AG04449 (cell line): ENCODE results near the gene SUMO3.

Source experiments
- CTCF ChIA-PET: fragments of 350-600 bp; formaldehyde crosslinking; extraction: SDS; loops from one replicate; lab custom pipeline; 2021; ENCODE audit warnings: antibody characterized with exemption; lab: Yijun Ruan, JAX
- POLR2A ChIA-PET: fragments of 400-600, 350-600 bp; formaldehyde crosslinking; extraction: SDS; loops from one replicate; lab custom pipeline; 2020; ENCODE audit warnings: antibody characterized with exemption, inconsistent platforms; lab: Yijun Ruan, JAX
- DNase-seq: peaks from one replicate; pipeline ENCODE4 v3.0.0-alpha.2; 2010; ENCODE audit warnings: low read depth, low spot score
- H3K4me3 ChIP-seq: 2 replicates; pipeline ENCODE4 v1.5.1; 2011; ENCODE audit warnings: low read depth, mild to moderate bottlenecking, control low read depth, low read length
- TF ChIP-seq, protein P1 (sequence below): IDR thresholded peaks from one replicate; pipeline ENCODE4 v1.5.1; 2011; ENCODE audit warnings: mild to moderate bottlenecking, moderate library complexity, low read length, control low read depth, inconsistent platforms; ENCODE audit not compliant: insufficient read depth; ENCODE audit errors: missing control alignments

SUMO3 gene

DNA sequence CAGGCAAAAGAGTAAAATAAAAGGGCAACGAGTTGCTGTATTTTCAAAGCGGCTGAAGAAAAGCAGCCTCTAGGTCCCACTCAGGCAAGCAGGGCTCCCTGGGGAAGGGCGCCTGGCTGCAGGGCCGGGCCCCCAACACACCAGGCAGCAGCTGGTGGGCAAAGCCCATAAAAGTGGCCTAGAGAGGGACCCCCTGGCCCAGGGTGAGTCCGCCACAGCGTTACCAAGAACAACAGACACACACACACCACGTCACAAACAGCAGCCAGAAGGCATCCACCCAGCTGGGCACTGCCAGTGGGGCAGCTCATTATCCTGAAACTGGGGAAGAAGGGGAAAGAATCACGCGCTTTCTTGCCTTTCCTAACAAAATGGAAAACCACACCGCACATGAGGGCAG is 4.7 kb downstream of the SUMO3 start:
- TF ChIP-seq, protein P1, sequence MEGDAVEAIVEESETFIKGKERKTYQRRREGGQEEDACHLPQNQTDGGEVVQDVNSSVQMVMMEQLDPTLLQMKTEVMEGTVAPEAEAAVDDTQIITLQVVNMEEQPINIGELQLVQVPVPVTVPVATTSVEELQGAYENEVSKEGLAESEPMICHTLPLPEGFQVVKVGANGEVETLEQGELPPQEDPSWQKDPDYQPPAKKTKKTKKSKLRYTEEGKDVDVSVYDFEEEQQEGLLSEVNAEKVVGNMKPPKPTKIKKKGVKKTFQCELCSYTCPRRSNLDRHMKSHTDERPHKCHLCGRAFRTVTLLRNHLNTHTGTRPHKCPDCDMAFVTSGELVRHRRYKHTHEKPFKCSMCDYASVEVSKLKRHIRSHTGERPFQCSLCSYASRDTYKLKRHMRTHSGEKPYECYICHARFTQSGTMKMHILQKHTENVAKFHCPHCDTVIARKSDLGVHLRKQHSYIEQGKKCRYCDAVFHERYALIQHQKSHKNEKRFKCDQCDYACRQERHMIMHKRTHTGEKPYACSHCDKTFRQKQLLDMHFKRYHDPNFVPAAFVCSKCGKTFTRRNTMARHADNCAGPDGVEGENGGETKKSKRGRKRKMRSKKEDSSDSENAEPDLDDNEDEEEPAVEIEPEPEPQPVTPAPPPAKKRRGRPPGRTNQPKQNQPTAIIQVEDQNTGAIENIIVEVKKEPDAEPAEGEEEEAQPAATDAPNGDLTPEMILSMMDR: no peak
- DNase-seq: no peak
- no peak overlapping the region for H3K4me3 ChIP-seq
- CTCF ChIA-PET: interaction anchor here (1.1 to 2.2 kb wide), 2 partner anchors 13 to 20 kb away, joined by 3 to 7 read pairs; no protein-coding TSS in a partner anchor
- POLR2A ChIA-PET: no interaction called here

DNA sequence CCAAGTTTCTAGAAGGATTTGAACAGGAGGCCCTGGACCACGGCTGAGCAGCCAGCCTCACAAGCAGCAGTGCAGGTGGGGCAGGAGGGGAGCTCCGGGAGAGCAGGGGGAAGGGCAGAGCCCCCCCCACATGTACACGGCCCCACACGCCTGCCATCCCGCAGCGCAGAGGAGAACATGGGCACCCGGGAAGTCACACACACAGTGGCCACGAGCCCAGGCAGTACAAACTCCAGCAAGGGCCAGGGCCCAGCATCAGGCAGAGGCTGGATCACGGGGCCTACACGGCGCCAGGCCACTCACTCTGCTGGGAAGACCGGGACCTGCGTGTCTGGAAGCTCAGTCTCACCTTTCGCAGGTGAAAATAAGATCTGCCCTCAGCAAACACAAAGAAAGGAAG is 5.2 kb downstream of the SUMO3 start:
- ChIA-PET POLR2A (no interaction called here), CTCF (interaction anchor here (1.1 to 2.2 kb wide), 2 partner anchors 13 to 20 kb away, joined by 3 to 7 read pairs; no protein-coding TSS in a partner anchor)
- H3K4me3 ChIP-seq: no peak overlapping the region
- DNase-seq: no peak
- TF ChIP-seq, protein P1: no peak

DNA sequence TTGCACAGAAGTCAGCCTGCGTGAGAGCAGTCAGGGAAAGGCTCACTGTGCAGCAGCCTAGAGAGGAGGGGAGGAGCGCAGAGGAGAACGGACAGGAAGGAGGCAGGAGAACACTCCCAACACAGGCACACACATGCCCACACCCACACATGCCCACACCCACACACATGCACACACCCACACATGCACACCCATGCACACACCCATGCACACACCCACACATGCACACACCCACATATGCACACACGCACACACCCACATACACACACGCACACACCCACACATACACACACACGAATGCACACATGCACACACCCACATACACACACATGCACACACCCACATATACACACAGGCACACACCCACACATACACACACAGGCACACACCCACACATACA is 7.1 kb downstream of the SUMO3 start:
- no peak for DNase-seq
- POLR2A ChIA-PET: no interaction called here
- H3K4me3 ChIP-seq: no peak overlapping the region
- CTCF ChIA-PET: no interaction called here
- TF ChIP-seq, protein P1: no peak

DNA sequence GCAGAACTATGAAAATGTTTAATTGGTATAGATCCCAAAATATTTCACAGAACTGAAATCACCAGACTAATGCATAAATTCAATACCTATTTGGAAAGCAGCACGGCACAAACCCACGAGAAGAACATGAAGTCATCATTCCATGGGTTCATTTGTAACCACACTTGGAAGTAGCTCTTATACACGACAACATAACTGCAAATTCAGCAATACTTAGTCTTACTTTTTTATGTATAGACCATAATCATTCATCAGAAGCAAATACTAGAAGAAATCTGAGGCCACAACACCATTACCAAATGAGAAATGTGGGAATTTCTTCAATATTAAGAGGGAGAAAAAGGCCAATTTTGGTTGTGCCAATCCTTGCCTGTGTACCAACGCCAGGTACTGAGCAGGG is 12.0 kb downstream of the SUMO3 start:
- no peak for DNase-seq
- ChIA-PET CTCF (interaction anchor here (1.2 to 4.3 kb wide), 3 partner anchors 10 to 66 kb away, joined by 4 to 26 read pairs (median 7); no protein-coding TSS in a partner anchor), POLR2A (interaction anchor here (1.2 kb wide), 1 partner anchor 12 kb away, joined by 3 read pairs; the partner anchor contains the start of gene SUMO3)
- no peak overlapping the region for H3K4me3 ChIP-seq
- TF ChIP-seq, protein P1: no peak

DNA sequence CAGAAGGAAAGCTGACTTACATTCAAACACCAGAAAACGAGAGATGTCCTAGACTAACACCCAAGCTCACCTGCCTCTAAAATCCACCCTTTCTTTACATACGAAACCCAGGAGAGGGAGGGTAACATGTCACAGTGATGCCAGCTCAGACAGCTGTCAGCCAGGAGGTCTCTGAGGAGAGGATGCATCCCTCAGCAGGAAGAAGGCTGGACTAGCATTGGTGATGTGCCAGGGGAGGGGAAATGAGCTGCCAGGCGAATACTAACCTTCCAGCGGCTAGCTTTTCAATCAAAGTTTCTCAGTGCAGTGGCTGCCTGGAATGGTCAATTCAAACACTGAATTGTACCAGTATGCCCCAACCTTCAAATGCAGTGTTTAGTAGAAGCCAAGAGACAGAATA is 12.6 kb downstream of the SUMO3 start:
- POLR2A ChIA-PET: interaction anchor here (1.2 kb wide), 1 partner anchor 12 kb away, joined by 3 read pairs; the partner anchor contains the start of gene SUMO3
- H3K4me3 ChIP-seq: no peak overlapping the region
- CTCF ChIA-PET: interaction anchor here (1.2 to 4.3 kb wide), 5 partner anchors 9 to 336 kb away, joined by 3 to 26 read pairs (median 6); no protein-coding TSS in a partner anchor
- TF ChIP-seq, protein P1: no peak
- no peak for DNase-seq

DNA sequence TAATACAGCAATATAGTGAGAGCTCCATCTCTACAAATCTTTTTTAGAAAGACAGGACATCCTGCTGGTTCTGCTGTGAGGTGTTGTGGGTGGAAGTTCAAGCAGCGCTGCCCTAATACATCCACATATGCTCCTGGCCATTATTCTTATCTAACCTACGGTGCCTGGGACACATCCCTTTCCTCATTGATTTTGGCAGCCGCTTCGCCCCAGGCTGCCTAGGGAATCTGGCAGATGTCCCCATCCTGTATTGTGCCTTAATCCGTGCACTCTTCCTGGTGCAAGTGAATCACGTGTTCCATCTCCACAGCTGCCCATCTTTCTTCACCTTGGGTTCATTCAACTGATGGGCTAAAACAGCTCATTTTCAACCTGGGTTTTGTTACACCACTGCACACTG is 13.1 kb downstream of the SUMO3 start:
- ChIA-PET POLR2A (no interaction called here), CTCF (interaction anchor here (1.2 to 4.3 kb wide), 4 partner anchors 11 to 336 kb away, joined by 3 to 26 read pairs (median 6); no protein-coding TSS in a partner anchor)
- no peak for DNase-seq
- no peak overlapping the region for H3K4me3 ChIP-seq
- TF ChIP-seq, protein P1: no peak
